ENCODE data around the gene AKR1C1.
"Not testable (repeated sequence)": the region's sequence is repeated elsewhere in the genome, so short reads cannot be mapped to it uniquely, and the experiment has no call there.

AKR1C1 gene

GRCh38 chr10:4984971-4985594 is 21.9 kb downstream of the AKR1C1 start:
- H3K4me3 ChIP-seq (ENCODE audit: low read depth, low read length), result no peak overlapping the region
- no peak overlapping the region for H2AFZ ChIP-seq (ENCODE audit: low read length, unreplicated experiment)
- no peak overlapping the region for H3K27ac ChIP-seq (ENCODE audit: low read depth, low read length)
- no peaks in the 10 kb centered on the region for H3K4me1 ChIP-seq (ENCODE audit: control insufficient read depth, insufficient read depth, low read length, unreplicated experiment)
- H3K36me3 ChIP-seq (ENCODE audit: insufficient read depth, low read length), result no peaks in the 10 kb centered on the region
- no peaks in the 10 kb centered on the region for H3K79me2 ChIP-seq (ENCODE audit: control insufficient read depth, insufficient read depth, low read length, unreplicated experiment)
- no peaks in the 10 kb centered on the region for H3K27me3 ChIP-seq (ENCODE audit: insufficient read depth, low read length)

GRCh38 chr10:4988000-4988641 is 24.9 kb downstream of the AKR1C1 start:
- not testable (repeated sequence) for H3K79me2 ChIP-seq (ENCODE audit: control insufficient read depth, insufficient read depth, low read length, unreplicated experiment); H3K27me3 ChIP-seq (ENCODE audit: insufficient read depth, low read length); H3K27ac ChIP-seq (ENCODE audit: low read depth, low read length); H3K4me1 ChIP-seq (ENCODE audit: control insufficient read depth, insufficient read depth, low read length, unreplicated experiment); H3K36me3 ChIP-seq (ENCODE audit: insufficient read depth, low read length); H3K4me3 ChIP-seq (ENCODE audit: low read depth, low read length); H2AFZ ChIP-seq (ENCODE audit: low read length, unreplicated experiment)

DNA sequence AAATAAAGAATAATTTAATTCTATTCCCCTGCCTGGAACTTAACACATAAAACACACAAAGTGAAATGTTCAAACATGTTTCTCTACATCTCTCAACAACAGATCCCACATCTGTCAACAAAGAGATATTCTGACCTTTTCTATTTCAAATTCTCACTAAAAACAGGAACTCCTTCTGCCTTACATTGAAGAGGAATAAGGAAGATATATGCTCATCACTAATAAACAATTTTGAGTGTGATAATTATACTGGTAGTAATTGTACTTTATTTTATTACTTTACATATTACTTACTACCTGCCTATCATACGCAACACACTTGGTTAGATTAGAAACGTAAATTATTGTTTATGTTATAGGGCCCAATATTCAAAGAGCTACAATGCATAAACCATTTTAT is 27.0 kb downstream of the AKR1C1 start:
- Histone ChIP-seq H3K27me3 (ENCODE audit: insufficient read depth, low read length) (no peaks in the 10 kb centered on the region), H3K79me2 (ENCODE audit: control insufficient read depth, insufficient read depth, low read length, unreplicated experiment) (no peaks in the 10 kb centered on the region), H3K4me3 (ENCODE audit: low read depth, low read length) (no peak overlapping the region), H2AFZ (ENCODE audit: low read length, unreplicated experiment) (no peak overlapping the region), H3K36me3 (ENCODE audit: insufficient read depth, low read length) (no peaks in the 10 kb centered on the region), H3K27ac (ENCODE audit: low read depth, low read length) (no peak overlapping the region), H3K4me1 (ENCODE audit: control insufficient read depth, insufficient read depth, low read length, unreplicated experiment) (no peaks in the 10 kb centered on the region)

- not testable (repeated sequence) for H3K27me3 ChIP-seq (ENCODE audit: insufficient read depth, low read length); H3K36me3 ChIP-seq (ENCODE audit: insufficient read depth, low read length); H2AFZ ChIP-seq (ENCODE audit: low read length, unreplicated experiment); H3K4me1 ChIP-seq (ENCODE audit: control insufficient read depth, insufficient read depth, low read length, unreplicated experiment); H3K4me3 ChIP-seq (ENCODE audit: low read depth, low read length); H3K27ac ChIP-seq (ENCODE audit: low read depth, low read length); H3K79me2 ChIP-seq (ENCODE audit: control insufficient read depth, insufficient read depth, low read length, unreplicated experiment)
Observed at GRCh38 chr10:4991463-4991862, 28.2 kb downstream of the AKR1C1 start.

DNA sequence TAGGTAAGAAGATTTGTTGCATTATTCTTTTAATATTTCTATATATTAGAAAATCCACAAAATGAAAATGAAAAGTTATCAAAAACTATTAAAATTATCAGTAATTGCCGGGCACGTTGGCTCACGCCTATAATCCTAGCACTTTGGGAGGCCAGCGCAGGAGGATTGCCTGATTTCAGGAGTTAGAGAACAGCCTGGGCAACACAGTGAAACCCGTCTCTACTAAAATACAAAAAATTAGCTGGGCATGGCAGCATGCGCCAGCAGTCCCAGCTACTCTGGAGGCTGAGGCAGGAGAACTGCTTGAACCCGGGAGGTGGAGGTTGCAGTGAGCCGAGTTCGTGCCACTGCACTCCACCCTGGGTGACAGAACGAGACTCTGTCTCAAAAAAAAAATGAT is 29.3 kb downstream of the AKR1C1 start:
- not testable (repeated sequence) for H3K79me2 ChIP-seq (ENCODE audit: control insufficient read depth, insufficient read depth, low read length, unreplicated experiment); H3K4me3 ChIP-seq (ENCODE audit: low read depth, low read length); H2AFZ ChIP-seq (ENCODE audit: low read length, unreplicated experiment); H3K4me1 ChIP-seq (ENCODE audit: control insufficient read depth, insufficient read depth, low read length, unreplicated experiment); H3K27ac ChIP-seq (ENCODE audit: low read depth, low read length); H3K27me3 ChIP-seq (ENCODE audit: insufficient read depth, low read length); H3K36me3 ChIP-seq (ENCODE audit: insufficient read depth, low read length)

DNA sequence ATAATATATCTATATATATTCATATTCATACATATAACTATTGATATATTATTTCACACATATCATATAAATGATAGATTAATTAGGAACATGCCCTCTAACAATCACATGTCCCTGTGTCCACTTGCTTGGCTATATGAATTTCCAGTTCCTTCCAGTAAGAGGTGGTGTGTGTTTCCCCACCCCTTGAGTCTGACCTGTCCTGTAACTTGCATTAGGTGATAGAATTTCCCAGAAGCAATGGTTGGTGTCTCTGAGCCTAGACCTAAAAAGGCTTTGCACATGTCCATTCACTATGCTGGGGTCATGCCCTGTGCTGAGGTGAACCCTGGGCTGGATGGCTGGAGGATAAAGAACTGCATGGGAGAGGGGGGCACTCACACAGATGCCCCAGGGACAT is 31.0 kb downstream of the AKR1C1 start:
- H3K4me1 ChIP-seq (ENCODE audit: control insufficient read depth, insufficient read depth, low read length, unreplicated experiment); H3K36me3 ChIP-seq (ENCODE audit: insufficient read depth, low read length); H2AFZ ChIP-seq (ENCODE audit: low read length, unreplicated experiment); H3K79me2 ChIP-seq (ENCODE audit: control insufficient read depth, insufficient read depth, low read length, unreplicated experiment); H3K4me3 ChIP-seq (ENCODE audit: low read depth, low read length); H3K27me3 ChIP-seq (ENCODE audit: insufficient read depth, low read length); H3K27ac ChIP-seq (ENCODE audit: low read depth, low read length): not testable (repeated sequence)

- H2AFZ ChIP-seq (ENCODE audit: low read length, unreplicated experiment), result no peak overlapping the region
- H3K79me2 ChIP-seq (ENCODE audit: control insufficient read depth, insufficient read depth, low read length, unreplicated experiment), result no peaks in the 10 kb centered on the region
- no peaks in the 10 kb centered on the region for H3K4me1 ChIP-seq (ENCODE audit: control insufficient read depth, insufficient read depth, low read length, unreplicated experiment)
- H3K27ac ChIP-seq (ENCODE audit: low read depth, low read length), result no peak overlapping the region
- H3K36me3 ChIP-seq (ENCODE audit: insufficient read depth, low read length), result no peaks in the 10 kb centered on the region
- H3K4me3 ChIP-seq (ENCODE audit: low read depth, low read length), result no peak overlapping the region
- no peaks in the 10 kb centered on the region for H3K27me3 ChIP-seq (ENCODE audit: insufficient read depth, low read length)
Observed at GRCh38 chr10:4998671-4999070, 35.5 kb downstream of the AKR1C1 start.

- H3K27me3 ChIP-seq (ENCODE audit: insufficient read depth, low read length), result no peaks in the 10 kb centered on the region
- no peaks in the 10 kb centered on the region for H3K36me3 ChIP-seq (ENCODE audit: insufficient read depth, low read length)
- no peak overlapping the region for H3K4me3 ChIP-seq (ENCODE audit: low read depth, low read length)
- H2AFZ ChIP-seq (ENCODE audit: low read length, unreplicated experiment), result no peak overlapping the region
- H3K79me2 ChIP-seq (ENCODE audit: control insufficient read depth, insufficient read depth, low read length, unreplicated experiment), result no peaks in the 10 kb centered on the region
- H3K27ac ChIP-seq (ENCODE audit: low read depth, low read length), result no peak overlapping the region
- no peaks in the 10 kb centered on the region for H3K4me1 ChIP-seq (ENCODE audit: control insufficient read depth, insufficient read depth, low read length, unreplicated experiment)
Observed at GRCh38 chr10:5002013-5002727, 39.0 kb downstream of the AKR1C1 start.

- H3K27ac ChIP-seq (ENCODE audit: low read depth, low read length); H3K27me3 ChIP-seq (ENCODE audit: insufficient read depth, low read length); H2AFZ ChIP-seq (ENCODE audit: low read length, unreplicated experiment); H3K79me2 ChIP-seq (ENCODE audit: control insufficient read depth, insufficient read depth, low read length, unreplicated experiment); H3K4me3 ChIP-seq (ENCODE audit: low read depth, low read length); H3K36me3 ChIP-seq (ENCODE audit: insufficient read depth, low read length); H3K4me1 ChIP-seq (ENCODE audit: control insufficient read depth, insufficient read depth, low read length, unreplicated experiment): not testable (repeated sequence)
Observed at GRCh38 chr10:5003127-5004029, 40.2 kb downstream of the AKR1C1 start, which contains the start of gene AKR1C2. AKR1C2 (minus strand) TSS chr10:5003857; CDS start chr10:5003835, 22 bp downstream.

GRCh38 chr10:5004030-5004385 is 40.8 kb downstream of the AKR1C1 start:
- not testable (repeated sequence) for H3K27me3 ChIP-seq (ENCODE audit: insufficient read depth, low read length); H3K27ac ChIP-seq (ENCODE audit: low read depth, low read length); H3K4me1 ChIP-seq (ENCODE audit: control insufficient read depth, insufficient read depth, low read length, unreplicated experiment); H3K79me2 ChIP-seq (ENCODE audit: control insufficient read depth, insufficient read depth, low read length, unreplicated experiment); H3K36me3 ChIP-seq (ENCODE audit: insufficient read depth, low read length); H2AFZ ChIP-seq (ENCODE audit: low read length, unreplicated experiment); H3K4me3 ChIP-seq (ENCODE audit: low read depth, low read length)

Data from ACC112 (cell line).